CD4-positive, alpha-beta T cell (primary cell): ENCODE measurements around the gene GP1BB. TPM values are rescaled to one million over a fixed set of nuclear protein-coding genes. Genes with fewer than 3 reads are reported as not detected.

ENCODE experiments used
- ATAC-seq: fragments of 200-7000 bp; cut with Tn5 transposase; one replicate; pipeline ENCODE4 v1.10.0; 2022; ENCODE audit warnings: mild to moderate bottlenecking; ENCODE audit not compliant: poor library complexity
- CTCF ChIA-PET: fragments of 350-600 bp; sonication (Branson Sonifier 250); formaldehyde crosslinking; loops from one replicate; lab custom pipeline; 2021; ENCODE audit warnings: antibody characterized with exemption, inconsistent platforms; lab: Charles Lee
- POLR2A ChIA-PET: fragments of 350-600 bp; sonication (Branson Sonifier 250); formaldehyde crosslinking; loops from one replicate; lab custom pipeline; 2021; ENCODE audit warnings: antibody characterized with exemption, inconsistent platforms; lab: Charles Lee
- DNase-seq, 14 experiments: peaks; one replicate each; pipeline ENCODE4 v3.0.0-alpha.2; 2013 to 2020; ENCODE audit warnings: mixed read lengths in 2 of 14
- H3K27ac ChIP-seq, 2 donors: one replicate each; pipeline versions ENCODE4 v1.5.1 to v1.7.0; 2013; ENCODE audit warnings: low read length in 2 of 2, low read depth in 1 of 2, mild to moderate bottlenecking in 1 of 2
- H3K27me3 ChIP-seq, 2 experiments: 1 replicate in 1 of 2; 2 replicates in 1 of 2; pipeline versions ENCODE4 v1.6.1 to v1.7.0; 2013; ENCODE audit warnings: low read length in 2 of 2, control low read depth in 1 of 2, mild to moderate bottlenecking in 1 of 2, moderate library complexity in 1 of 2; ENCODE audit not compliant: insufficient read depth in 2 of 2, control insufficient read depth in 1 of 2
- H3K36me3 ChIP-seq: one replicate; pipeline ENCODE4 v1.6.1; 2013; ENCODE audit warnings: low read length, control low read depth; ENCODE audit not compliant: insufficient read depth
- H3K4me1 ChIP-seq: one replicate; pipeline ENCODE4 v1.6.1; 2013; ENCODE audit warnings: low read length, control low read depth; ENCODE audit not compliant: insufficient read depth
- H3K4me3 ChIP-seq: one replicate; pipeline ENCODE4 v1.5.1; 2013; ENCODE audit warnings: mild to moderate bottlenecking, low read length, moderate library complexity
- H3K9me3 ChIP-seq, 2 experiments: 1 replicate in 1 of 2; 2 replicates in 1 of 2; pipeline versions ENCODE4 v1.6.1 to v1.7.0; 2013; ENCODE audit warnings: low read length in 2 of 2, mild to moderate bottlenecking in 2 of 2, control low read depth in 1 of 2, moderate library complexity in 1 of 2; ENCODE audit not compliant: control insufficient read depth in 1 of 2, insufficient read depth in 1 of 2
- H3K27ac Mint-ChIP-seq: one replicate; pipeline ENCODE4 v1.8.0; 2020; ENCODE audit warnings: mixed read lengths
- H3K27me3 Mint-ChIP-seq: one replicate; pipeline ENCODE4 v1.8.0; 2021; ENCODE audit warnings: mixed read lengths
- H3K36me3 Mint-ChIP-seq: one replicate; pipeline ENCODE4 v1.8.0; 2021; ENCODE audit warnings: low read depth, mixed read lengths
- H3K4me1 Mint-ChIP-seq: one replicate; pipeline ENCODE4 v1.8.0; 2021; ENCODE audit warnings: low read depth, mixed read lengths
- H3K4me3 Mint-ChIP-seq: one replicate; pipeline ENCODE4 v1.8.0; 2020; ENCODE audit warnings: mild to moderate bottlenecking, mixed read lengths
- H3K9me3 Mint-ChIP-seq: one replicate; pipeline ENCODE4 v1.8.0; 2020; ENCODE audit warnings: mixed read lengths
- CTCF ChIP-seq: fragments of 200-600 bp; IDR thresholded peaks from one replicate; pipeline ENCODE4 v1.8.0; 2022; ENCODE audit warnings: antibody characterized with exemption, mild to moderate bottlenecking
- intact Hi-C, 2 experiments: fragments of 100-400 bp; cut with DNase I in 1 of 2; cut with micrococcal nuclease in 1 of 2; formaldehyde crosslinking; loops; one replicate each; pipeline versions ENCODE4 v1.15.1 to v1.9.0; 2023 to 2025; cut with DNase I, micrococcal nuclease
- total RNA-seq, 174 experiments: library from RNA in 2 of 174; stranded (reverse) in 2 of 174; gene quantifications; one replicate each; pipeline ENCODE4 v1.2.3 and lab custom pipeline; 2021 to 2026

GP1BB gene
- total RNA-seq, 2 experiments from 2014 or later: 0.22 TPM; not detected in 1

GRCh38 chr22:19700790-19701419 is 22.4 kb upstream of the GP1BB start:
- intact Hi-C loops: no loop called here
- H3K9me3 Mint-ChIP-seq: no peaks in the 10 kb centered on the region
- H3K27ac Mint-ChIP-seq: no peak overlapping the region
- no peak overlapping the region for H3K4me3 Mint-ChIP-seq
- H3K27ac ChIP-seq: no peak overlapping the region
- no peak overlapping the region for H3K4me3 ChIP-seq
- H3K27me3 ChIP-seq: peaks cover 0 to 5% of the 10 kb centered on the region in 2 experiments
- H3K36me3 Mint-ChIP-seq: no peaks in the 10 kb centered on the region
- DNase-seq (no peak), ATAC-seq (no peak)
- H3K36me3 ChIP-seq: no peaks in the 10 kb centered on the region
- H3K4me1 Mint-ChIP-seq: no peaks in the 10 kb centered on the region
- H3K27me3 Mint-ChIP-seq: no peaks in the 10 kb centered on the region
- no peaks in the 10 kb centered on the region for H3K9me3 ChIP-seq
- H3K4me1 ChIP-seq: no peaks in the 10 kb centered on the region
- POLR2A ChIA-PET: no interaction called here
- TF ChIP-seq CTCF: no peak
- CTCF ChIA-PET: no interaction called here

GRCh38 chr22:19701420-19702145 is 21.8 kb upstream of the GP1BB start:
- H3K4me3 Mint-ChIP-seq: no peak overlapping the region
- ChIA-PET CTCF (no interaction called here), POLR2A (no interaction called here)
- ATAC-seq (no peak), DNase-seq (no peak)
- no peaks in the 10 kb centered on the region for H3K9me3 Mint-ChIP-seq
- no peaks in the 10 kb centered on the region for H3K36me3 Mint-ChIP-seq
- H3K27me3 Mint-ChIP-seq: no peaks in the 10 kb centered on the region
- H3K27ac Mint-ChIP-seq: no peak overlapping the region
- Histone ChIP-seq H3K36me3 (no peaks in the 10 kb centered on the region), H3K9me3 (no peaks in the 10 kb centered on the region), H3K27me3 (peaks cover 0 to 5% of the 10 kb centered on the region in 2 experiments), H3K4me3 (no peak overlapping the region), H3K27ac (no peak overlapping the region), H3K4me1 (no peaks in the 10 kb centered on the region)
- TF ChIP-seq CTCF: no peak
- intact Hi-C loops: no loop called here
- no peaks in the 10 kb centered on the region for H3K4me1 Mint-ChIP-seq

- intact Hi-C loops: no loop called here
- Mint-ChIP-seq H3K36me3 (no peaks in the 10 kb centered on the region), H3K27ac (no peak overlapping the region), H3K9me3 (no peaks in the 10 kb centered on the region), H3K4me1 (no peaks in the 10 kb centered on the region), H3K27me3 (no peaks in the 10 kb centered on the region), H3K4me3 (no peak overlapping the region)
- no peak for ATAC-seq
- Histone ChIP-seq H3K36me3 (no peaks in the 10 kb centered on the region), H3K4me1 (no peaks in the 10 kb centered on the region), H3K4me3 (no peak overlapping the region), H3K9me3 (peaks cover 0 to 6% of the 10 kb centered on the region in 2 experiments), H3K27ac (no peak overlapping the region), H3K27me3 (peaks cover 0 to 5% of the 10 kb centered on the region in 2 experiments)
- DNase-seq: no peak
- no peak for TF ChIP-seq CTCF
- ChIA-PET POLR2A (no interaction called here), CTCF (no interaction called here)
Observed at GRCh38 chr22:19703869-19704268, 19.5 kb upstream of the GP1BB start.
